ENCODE results near the gene ADAM10. TPM values are rescaled to one million over a fixed set of nuclear protein-coding genes. Genes with fewer than 3 reads are reported as not detected.

Gene ADAM10
- total RNA-seq, 2 donors from 2014 or later = 78.8 to 92.8 TPM

DNA sequence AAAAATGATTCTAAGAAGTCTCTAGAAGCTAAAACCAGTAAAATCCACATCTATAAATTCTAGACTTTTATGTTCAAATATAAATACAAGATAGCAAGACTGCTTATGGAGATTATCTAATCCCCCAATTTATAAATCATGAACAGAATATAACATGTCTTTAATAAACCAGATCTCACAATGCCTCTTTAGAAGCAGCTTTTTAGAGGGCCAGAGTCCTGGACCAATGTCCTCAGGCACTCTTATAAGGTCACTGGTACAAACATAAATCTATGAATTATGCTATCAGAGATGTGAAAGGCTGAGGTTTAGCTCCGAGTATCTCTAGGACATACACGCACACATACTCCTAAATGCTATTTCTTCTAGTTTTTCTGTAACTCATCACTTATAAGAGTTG lies 78.3 kb downstream of the ADAM10 start:
- DNase-seq (ENCODE audit: low spot score in 2 of 2) (no peak), ATAC-seq (no peak)
- Mint-ChIP-seq H3K27ac (no peak overlapping the region), H3K9me3 (no peaks in the 10 kb centered on the region), H3K36me3 (peaks cover 0 to 6% of the 10 kb centered on the region in 2 donors)

DNA sequence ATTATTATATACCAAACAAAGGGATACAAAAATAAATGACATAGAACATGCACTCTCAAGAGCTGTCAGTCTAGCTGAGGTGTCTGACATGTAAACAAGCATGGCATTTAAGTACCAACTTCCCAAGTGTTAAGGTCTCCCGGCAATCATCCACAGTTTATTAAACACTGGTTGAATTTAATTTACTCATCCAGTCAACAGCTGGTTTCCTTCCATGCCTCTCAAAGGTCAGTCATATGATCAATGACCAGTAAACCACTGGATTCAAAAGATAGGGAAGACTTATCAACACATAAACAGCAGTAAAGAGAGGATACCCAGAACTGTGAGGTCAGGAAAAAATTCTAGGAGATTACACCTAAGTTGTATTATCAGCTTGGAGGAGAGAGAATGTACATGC lies 80.4 kb downstream of the ADAM10 start:
- Mint-ChIP-seq H3K36me3 (peaks cover 2 to 14% of the 10 kb centered on the region in 2 donors), H3K27ac (no peak overlapping the region), H3K9me3 (no peaks in the 10 kb centered on the region)
- ATAC-seq (no peak), DNase-seq (ENCODE audit: low spot score in 2 of 2) (no peak)

DNA sequence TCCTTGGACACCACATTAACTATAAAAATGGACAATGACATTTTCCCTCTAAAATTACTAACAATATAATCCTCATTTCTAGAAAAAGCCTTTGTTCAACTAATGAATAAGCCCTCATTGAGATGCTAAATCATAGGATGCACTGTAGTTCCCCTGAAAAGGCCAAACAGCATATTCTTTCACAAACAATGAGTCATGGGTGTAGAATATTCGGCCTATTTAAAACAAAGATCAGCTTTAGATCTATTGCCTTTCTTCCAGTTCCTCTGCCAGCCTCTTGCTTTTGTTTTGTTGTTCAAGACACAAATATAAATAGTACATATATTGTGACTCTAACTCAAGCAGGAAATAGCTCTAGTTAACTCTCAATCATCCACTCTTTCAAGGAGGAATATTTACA lies 82.5 kb downstream of the ADAM10 start:
- Mint-ChIP-seq H3K27ac (no peak overlapping the region), H3K36me3 (peaks cover 7 to 11% of the 10 kb centered on the region in 2 donors), H3K9me3 (no peaks in the 10 kb centered on the region)
- ATAC-seq (no peak), DNase-seq (ENCODE audit: low spot score in 2 of 2) (no peak)

DNA sequence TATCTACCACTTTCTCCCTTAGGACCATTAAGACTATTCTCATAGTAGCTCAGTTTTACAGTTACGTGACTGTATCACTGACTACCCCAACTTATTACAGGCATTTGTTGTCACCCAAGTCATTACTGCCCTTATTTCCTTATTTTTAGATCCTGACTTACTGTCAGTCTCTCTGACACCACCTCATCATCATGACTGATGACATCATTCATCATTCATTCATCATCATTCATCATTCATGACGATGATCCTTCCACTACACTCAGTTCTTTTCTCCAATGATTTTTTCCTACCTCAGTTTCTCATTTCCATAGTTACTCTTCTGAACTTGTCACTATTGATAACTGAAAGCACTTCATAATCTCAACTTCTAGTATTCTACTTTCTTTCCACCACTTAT lies 83.8 kb downstream of the ADAM10 start:
- DNase-seq (ENCODE audit: low spot score in 2 of 2) (no peak), ATAC-seq (no peak)
- Mint-ChIP-seq H3K9me3 (peaks cover 3 to 7% of the 10 kb centered on the region in 2 donors), H3K36me3 (peaks cover 20% of the 10 kb centered on the region in 2 donors), H3K27ac (no peak overlapping the region)

DNA sequence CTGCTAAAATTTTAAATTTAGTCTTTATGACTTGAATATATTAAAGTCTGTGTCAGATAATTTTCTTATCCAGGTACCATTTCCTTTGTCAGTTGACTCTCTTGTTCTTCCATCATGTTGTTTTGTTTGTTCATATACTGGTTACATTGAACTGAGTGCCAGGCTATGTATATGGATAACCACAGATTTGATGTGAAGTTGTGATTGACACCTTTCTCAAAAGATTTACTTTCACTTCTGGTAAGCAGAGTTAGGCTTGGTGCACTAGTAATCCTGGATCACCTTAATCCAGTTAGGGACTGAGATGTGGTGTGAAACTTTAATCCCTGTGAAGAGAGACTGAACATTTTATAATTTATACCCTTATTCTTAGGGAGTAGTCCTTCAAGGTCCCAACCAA lies 99.4 kb downstream of the ADAM10 start:
- no peak overlapping the region for H3K27ac Mint-ChIP-seq
- H3K9me3 Mint-ChIP-seq = no peaks in the 10 kb centered on the region
- DNase-seq (ENCODE audit: low spot score in 2 of 2) (no peak), ATAC-seq (no peak)
- peaks cover 11 to 16% of the 10 kb centered on the region in 2 donors for H3K36me3 Mint-ChIP-seq

DNA sequence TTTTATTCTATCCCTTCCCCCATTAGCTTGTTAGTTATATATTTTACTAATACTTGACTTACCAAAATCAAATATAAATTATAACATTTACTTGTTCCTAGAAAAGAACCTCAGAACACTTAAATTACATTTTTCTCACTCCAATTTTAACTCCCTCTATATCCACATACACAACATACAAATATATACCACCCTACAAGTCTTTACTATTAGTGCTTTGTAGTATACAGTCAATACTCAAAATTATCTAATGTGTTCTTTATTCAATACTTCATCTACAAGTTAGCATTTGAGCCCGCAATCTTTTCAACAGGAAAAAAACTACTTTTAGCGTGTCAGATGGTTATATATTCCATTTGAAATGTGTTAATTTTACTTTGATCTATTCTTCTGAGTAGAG lies 100.3 kb downstream of the ADAM10 start:
- DNase-seq (ENCODE audit: low spot score in 2 of 2) (no peak), ATAC-seq (no peak)
- Mint-ChIP-seq H3K27ac (no peak overlapping the region), H3K9me3 (no peaks in the 10 kb centered on the region), H3K36me3 (peaks cover 7 to 11% of the 10 kb centered on the region in 2 donors)

DNA sequence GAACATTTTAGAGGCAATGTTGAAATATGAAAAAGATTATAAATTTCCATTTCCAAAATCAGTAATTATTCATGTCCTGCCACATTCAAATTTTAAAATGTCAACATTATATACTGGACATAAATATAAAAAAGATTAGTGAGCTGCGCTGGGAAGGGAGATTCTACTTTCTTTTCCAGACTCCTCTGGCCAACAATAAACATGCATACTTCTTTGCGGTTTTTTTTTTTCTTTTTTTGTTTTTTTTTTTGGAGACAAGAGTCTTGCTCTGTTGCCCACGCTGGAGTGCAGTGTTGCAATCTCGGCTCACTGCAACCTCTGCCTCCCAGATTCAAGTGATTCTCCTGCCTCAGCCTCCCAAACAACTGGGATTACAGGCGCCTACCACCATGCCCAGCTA lies 105.5 kb downstream of the ADAM10 start:
- H3K9me3 Mint-ChIP-seq = no peaks in the 10 kb centered on the region
- DNase-seq (ENCODE audit: low spot score in 2 of 2) (no peak), ATAC-seq (no peak)
- H3K36me3 Mint-ChIP-seq = peaks cover 0 to 8% of the 10 kb centered on the region in 2 donors
- no peak overlapping the region for H3K27ac Mint-ChIP-seq

DNA sequence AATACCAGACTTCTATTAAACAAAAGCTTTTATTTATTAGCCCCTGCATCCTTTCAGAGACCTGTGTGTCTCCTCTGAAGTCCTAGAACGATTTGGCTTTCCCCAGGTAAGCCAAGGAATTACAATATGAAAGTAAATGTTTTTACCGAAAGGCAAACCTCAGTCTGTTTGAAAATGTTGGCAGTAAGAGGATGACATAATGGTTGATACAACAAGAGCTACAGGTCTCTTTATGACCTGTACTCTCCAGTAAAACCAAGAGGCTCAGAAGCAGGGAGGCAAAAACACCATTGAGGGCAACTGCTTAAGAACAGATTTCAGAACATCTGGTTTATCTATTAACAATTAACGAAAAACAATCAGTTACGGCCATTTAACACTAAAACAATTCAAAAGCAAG lies 107.8 kb downstream of the ADAM10 start:
- peaks cover 0 to 15% of the 10 kb centered on the region in 2 donors for H3K36me3 Mint-ChIP-seq
- no peak overlapping the region for H3K27ac Mint-ChIP-seq
- ATAC-seq (no peak), DNase-seq (ENCODE audit: low spot score in 2 of 2) (no peak)
- no peaks in the 10 kb centered on the region for H3K9me3 Mint-ChIP-seq

DNA sequence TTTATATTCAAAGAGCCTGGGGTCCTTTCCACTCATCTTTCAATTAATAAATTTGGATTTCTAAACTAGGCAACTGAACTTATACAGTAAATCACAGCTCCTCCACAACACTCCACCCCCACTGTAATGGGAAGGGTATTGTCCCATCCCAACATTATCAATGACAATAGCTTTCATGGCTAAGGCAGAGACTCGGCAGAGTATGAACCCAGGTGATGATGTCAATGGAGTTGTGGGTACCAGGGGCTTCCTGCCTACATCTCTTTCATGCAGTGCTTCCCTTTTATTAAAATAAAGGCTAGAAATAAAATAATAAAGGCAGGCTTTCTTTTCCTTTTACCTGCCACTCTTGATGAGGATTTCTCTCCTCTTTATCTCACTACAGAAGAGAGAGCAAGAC lies 109.5 kb downstream of the ADAM10 start:
- no peak overlapping the region for H3K27ac Mint-ChIP-seq
- no peaks in the 10 kb centered on the region for H3K9me3 Mint-ChIP-seq
- peaks cover 0 to 15% of the 10 kb centered on the region in 2 donors for H3K36me3 Mint-ChIP-seq
- ATAC-seq (no peak), DNase-seq (ENCODE audit: low spot score in 2 of 2) (no peak)

DNA sequence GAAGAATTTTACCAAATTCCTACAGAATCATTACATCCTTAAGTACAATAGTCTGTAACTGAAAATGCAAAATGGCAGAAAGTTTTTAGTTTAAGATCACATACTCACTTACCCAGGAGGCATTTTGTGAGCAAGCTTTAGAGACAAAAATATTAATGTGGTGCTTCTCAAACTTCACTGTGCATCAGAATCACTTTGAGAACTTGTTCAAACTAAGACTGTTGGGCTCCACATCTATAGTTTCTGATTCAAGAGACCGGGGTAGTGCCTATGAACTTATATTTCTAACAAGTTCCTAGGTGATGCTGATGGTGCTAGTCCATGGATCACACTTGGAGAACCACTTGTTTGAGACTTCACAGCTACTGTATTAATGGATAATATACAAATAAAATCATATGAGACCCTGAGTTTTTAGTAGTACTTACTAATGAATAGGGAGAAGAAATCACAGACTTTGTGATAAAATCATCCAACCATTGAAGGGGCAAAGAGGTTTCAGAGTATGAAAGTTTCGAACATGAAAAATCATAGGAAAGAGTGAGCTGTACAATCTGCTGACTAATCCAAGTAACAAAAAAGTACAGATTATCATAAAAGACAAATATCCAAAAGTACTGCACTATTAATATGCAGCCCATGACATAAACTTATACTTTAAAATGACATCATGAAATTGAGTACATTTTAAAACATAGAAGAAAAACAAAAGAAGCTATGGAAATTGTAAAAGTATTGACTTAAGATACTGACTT lies 110.3 kb downstream of the ADAM10 start:
- Mint-ChIP-seq H3K9me3 (no peaks in the 10 kb centered on the region), H3K36me3 (peaks cover 0 to 15% of the 10 kb centered on the region in 2 donors), H3K27ac (no peak overlapping the region)
- DNase-seq (ENCODE audit: low spot score in 2 of 2) (no peak), ATAC-seq (no peak)

DNA sequence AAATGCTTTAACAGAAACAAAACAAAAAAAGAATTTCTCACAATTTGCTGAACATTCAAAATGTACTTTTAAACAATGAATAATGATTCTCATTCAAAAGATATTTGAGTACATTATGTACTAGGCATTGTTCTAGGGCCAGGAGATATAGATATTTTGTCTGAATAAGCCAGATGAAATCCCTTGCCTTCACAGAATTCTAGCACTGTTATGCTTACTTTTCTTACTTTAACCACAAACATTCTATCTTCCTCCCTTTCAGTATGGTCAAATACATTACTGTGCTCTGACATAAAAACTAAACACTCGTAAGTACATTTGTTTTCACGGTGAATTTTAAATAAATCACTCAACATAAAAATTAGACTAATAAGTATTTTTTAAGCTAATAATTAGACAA lies 116.7 kb downstream of the ADAM10 start:
- ATAC-seq (no peak), DNase-seq (ENCODE audit: low spot score in 2 of 2) (no peak)
- H3K36me3 Mint-ChIP-seq = peaks cover 0 to 16% of the 10 kb centered on the region in 2 donors
- no peaks in the 10 kb centered on the region for H3K9me3 Mint-ChIP-seq
- no peak overlapping the region for H3K27ac Mint-ChIP-seq

DNA sequence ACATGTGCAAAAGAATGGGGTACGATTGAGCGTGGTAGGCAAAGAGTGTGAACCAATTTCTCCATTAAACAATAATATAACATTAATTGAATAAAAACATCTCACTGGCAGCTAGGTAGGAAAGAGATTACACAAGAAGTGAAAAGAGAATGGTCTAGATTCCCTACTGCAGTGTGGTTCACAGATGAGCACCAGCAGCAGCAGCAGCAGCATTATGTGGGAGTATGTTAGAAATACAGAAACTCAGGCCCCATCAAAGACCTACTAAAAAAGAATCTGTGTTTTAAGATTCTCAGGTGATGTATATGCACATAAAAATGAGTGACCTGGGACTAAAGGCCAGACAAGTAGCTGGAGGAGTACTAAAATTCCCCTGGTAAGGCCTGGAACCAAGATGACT lies 118.2 kb downstream of the ADAM10 start:
- Mint-ChIP-seq H3K36me3 (peaks cover 5 to 29% of the 10 kb centered on the region in 2 donors), H3K9me3 (no peaks in the 10 kb centered on the region), H3K27ac (peak overlapping the region in 1 of 2 donors; percentile 13)
- DNase-seq (ENCODE audit: low spot score in 2 of 2) = no peak
- peak; percentile 26 to 49 for ATAC-seq

DNA sequence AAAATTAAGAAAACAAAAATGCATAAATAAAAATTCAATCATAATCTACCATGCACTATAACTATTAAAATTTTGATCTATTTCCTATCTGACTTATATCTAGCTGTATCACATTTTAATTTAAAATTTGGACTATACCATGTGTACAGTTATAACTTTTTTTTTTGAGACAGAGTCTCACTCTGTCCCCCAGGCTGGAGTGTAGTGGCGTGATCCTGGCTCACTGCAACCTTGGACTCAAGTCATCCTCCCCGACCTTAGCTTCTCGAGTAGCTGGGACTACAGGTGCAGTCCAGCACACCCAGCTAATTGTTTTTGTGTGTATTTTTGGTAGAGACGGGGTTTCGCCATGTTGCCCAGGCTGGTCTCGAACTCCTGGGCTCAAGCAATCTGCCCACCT lies 119.9 kb downstream of the ADAM10 start:
- ATAC-seq = no peak
- Mint-ChIP-seq H3K36me3 (peaks cover 5 to 44% of the 10 kb centered on the region in 2 donors), H3K27ac (peak overlapping the region in 1 of 2 donors; percentile 95), H3K9me3 (no peaks in the 10 kb centered on the region)
- DNase-seq (ENCODE audit: low spot score in 2 of 2) = no peak

DNA sequence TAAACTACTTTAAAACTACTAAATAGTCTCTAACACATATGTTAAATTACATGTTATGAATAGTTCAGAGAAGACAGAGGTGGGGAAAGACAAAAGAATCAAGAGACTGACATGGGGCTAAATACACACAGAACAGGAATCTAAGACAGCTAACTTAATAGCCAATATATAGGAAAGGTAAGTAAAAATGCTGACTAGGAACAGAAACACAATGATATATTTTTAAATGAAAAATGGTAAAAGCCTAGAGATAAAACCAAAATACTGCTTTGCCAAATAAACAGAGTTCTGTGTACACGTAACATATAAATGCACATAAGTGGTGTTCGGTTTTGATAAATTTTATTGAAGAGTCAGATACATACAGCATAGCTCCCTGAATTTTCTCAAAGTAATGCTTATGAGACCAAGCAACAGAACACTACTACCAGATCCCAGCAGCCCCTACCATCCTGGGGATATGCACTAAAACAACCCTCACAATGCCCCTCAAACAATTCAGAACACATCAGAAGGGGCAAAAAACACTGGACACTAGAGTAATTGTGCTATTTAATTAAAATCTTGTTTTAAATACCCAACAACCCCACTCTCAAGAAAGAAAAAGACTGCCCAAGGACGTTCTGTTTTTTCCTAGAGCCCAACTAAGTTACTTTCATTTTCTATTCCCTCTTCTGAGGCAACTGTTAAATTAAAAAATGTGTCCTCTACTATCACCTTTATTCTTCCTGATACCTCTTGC lies 121.1 kb downstream of the ADAM10 start:
- peak; percentile 38 to 68 for ATAC-seq
- H3K9me3 Mint-ChIP-seq = peaks cover 0 to 2% of the 10 kb centered on the region in 2 donors
- peaks cover 5 to 43% of the 10 kb centered on the region in 2 donors for H3K36me3 Mint-ChIP-seq
- H3K27ac Mint-ChIP-seq = peak overlapping the region; percentile 95 to 97
- DNase-seq (ENCODE audit: low spot score in 2 of 2) = peak in 1 of 2 donors; percentile 7

DNA sequence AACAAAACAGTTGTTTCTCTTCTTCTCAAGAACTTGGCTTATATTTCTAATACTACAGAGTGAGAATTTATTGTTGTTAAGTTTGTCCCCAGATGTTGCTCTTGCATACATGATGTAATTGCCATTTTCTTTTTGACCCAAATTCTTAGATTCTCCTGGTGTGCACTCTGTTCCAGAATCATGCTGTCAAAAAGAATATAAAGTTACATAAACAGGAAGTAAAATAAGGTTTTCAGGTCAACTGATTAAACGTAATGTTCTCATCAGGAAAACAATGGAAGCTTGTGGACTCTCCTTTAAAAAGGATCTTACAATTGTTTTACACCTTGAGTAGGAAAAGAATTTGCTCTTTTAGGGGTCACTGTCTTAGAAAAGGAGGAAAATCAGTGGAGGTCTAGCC lies 121.8 kb downstream of the ADAM10 start:
- no peak for DNase-seq (ENCODE audit: low spot score in 2 of 2)
- Mint-ChIP-seq H3K9me3 (peaks cover 0 to 4% of the 10 kb centered on the region in 2 donors), H3K36me3 (peaks cover 5 to 46% of the 10 kb centered on the region in 2 donors), H3K27ac (peak overlapping the region; percentile 95 to 97)
- ATAC-seq = no peak

DNA sequence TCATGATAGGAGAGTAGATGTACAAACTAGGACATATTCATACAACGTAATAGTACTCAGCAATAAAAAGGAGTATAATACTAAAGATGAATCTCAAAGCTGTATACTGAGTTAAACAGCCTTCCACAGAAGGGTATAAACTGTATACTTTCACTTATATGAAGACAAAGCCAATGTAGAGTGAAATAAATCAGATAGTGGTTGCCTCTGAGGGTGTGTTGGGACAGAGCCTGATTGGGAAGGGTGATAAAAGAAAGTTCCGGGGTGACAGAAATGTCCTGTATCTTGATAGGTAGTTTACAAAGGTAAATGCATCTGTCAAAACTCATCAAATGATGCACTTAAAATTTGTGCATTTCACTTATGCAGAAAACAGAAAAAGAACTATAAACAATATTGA lies 122.5 kb downstream of the ADAM10 start:
- H3K9me3 Mint-ChIP-seq = peaks cover 0 to 4% of the 10 kb centered on the region in 2 donors
- H3K36me3 Mint-ChIP-seq = peaks cover 5 to 46% of the 10 kb centered on the region in 2 donors
- no peak for ATAC-seq

DNA sequence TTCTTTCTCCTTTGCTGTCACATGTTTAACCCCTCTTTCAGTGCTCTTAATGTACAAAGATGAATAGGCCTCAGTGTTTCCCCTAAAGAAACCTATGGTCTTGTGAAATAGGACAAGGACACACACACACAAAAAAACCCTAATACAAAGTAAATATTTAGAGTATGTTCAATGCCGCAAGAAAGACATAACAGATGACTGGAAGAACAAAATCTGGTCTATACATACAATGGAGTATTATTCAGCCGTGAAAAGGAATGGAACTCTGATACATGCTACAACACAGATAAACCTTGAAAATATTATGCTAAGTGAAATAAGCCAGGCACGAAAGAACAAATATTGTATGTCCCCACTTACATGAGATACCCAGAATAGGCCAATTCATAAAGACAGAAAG lies 123.1 kb downstream of the ADAM10 start:
- peaks cover 0 to 4% of the 10 kb centered on the region in 2 donors for H3K9me3 Mint-ChIP-seq
- H3K27ac Mint-ChIP-seq = no peak overlapping the region
- H3K36me3 Mint-ChIP-seq = peaks cover 5 to 49% of the 10 kb centered on the region in 2 donors
- DNase-seq (ENCODE audit: low spot score in 2 of 2) (no peak), ATAC-seq (no peak)

More for the DNA sequence above, 122.5 kb downstream of the ADAM10 start:
- no peak for DNase-seq (ENCODE audit: low spot score in 2 of 2)
- H3K27ac Mint-ChIP-seq = peak overlapping the region in 1 of 2 donors; percentile 95

Data from activated naive CD4-positive, alpha-beta T cell treated with anti-CD3 and anti-CD28 coated beads, Interleukin-2, amount 50 U/mL, for 72 hours (primary cell).